HUES6 (cell line): ENCODE data around the gene PHTF1.

Experiments used
- H3K27ac ChIP-seq: 2 replicates; pipeline ENCODE4 v1.7.0; 2013; ENCODE audit warnings: low read depth, mild to moderate bottlenecking, low read length, inconsistent platforms
- H3K27me3 ChIP-seq: 2 replicates; pipeline ENCODE4 v1.6.1; 2013; ENCODE audit warnings: low read length; ENCODE audit not compliant: control insufficient read depth, insufficient read depth
- H3K36me3 ChIP-seq: 2 replicates; pipeline ENCODE4 v1.6.1; 2013; ENCODE audit warnings: low read length; ENCODE audit not compliant: control insufficient read depth, insufficient read depth
- H3K4me1 ChIP-seq: 2 replicates; pipeline ENCODE4 v1.6.1; 2013; ENCODE audit warnings: low read length; ENCODE audit not compliant: control insufficient read depth, insufficient read depth
- H3K4me3 ChIP-seq: 2 replicates; pipeline ENCODE4 v1.5.1; 2013; ENCODE audit warnings: low read depth, low read length
- H3K9ac ChIP-seq: one replicate; pipeline ENCODE4 v1.6.1; 2013; ENCODE audit warnings: mild to moderate bottlenecking, low read length
- H3K9me3 ChIP-seq: 2 replicates; pipeline ENCODE4 v1.6.1; 2013; ENCODE audit warnings: low read depth, low read length; ENCODE audit not compliant: control insufficient read depth, insufficient read depth

PHTF1 gene

DNA sequence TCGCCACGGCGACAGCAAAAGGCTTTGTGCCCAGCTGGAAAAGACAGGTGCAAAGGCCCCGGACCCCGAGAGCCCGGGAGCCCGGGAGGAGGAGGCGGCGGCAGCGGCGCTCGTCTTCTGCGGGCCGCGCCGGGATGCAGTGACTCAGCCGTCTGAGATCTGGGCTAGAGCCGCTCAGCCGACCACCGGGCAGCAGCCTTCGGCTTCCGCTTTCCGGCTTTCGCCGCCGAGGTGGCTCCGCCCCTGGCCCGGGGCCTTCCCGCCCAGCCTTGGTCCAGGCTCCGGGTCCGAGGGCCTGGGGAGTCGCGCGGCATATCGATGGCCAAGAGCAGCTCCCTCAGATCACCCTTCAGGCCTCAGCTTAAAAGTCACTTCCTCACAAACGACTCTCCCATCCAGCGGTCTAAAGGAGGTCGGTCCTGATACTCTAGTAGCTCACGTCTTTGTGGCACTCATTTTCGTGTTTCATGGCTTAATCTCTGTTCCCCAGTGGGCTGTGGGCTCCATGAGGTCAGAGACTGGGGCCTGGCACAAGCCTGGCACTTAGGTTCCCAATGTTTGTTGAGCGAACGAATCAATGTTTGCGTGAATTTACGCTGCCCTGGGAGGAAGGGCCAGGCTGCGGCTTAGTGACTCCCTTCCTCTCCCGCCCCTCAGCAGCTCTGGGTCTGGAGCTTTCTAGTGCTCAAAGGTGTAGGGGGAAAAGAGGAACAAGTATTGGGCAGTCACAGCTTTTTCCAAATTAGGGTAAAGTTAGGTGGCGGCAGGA lies at the start of gene PHTF1:
TSS of gene PHTF1 (minus strand) at position 154 of the 769 bp plus-strand sequence. CDS start 783 bp downstream, outside the sequence.
- H3K4me1 ChIP-seq, result peaks cover 16% of the 10 kb centered on the region
- peaks cover 9% of the 10 kb centered on the region for H3K36me3 ChIP-seq
- no peaks in the 10 kb centered on the region for H3K27me3 ChIP-seq
- H3K9ac ChIP-seq, result peak within 1 kb of the TSS; percentile 91
- H3K27ac ChIP-seq, result peak within 1 kb of the TSS; percentile 85
- no peaks in the 10 kb centered on the region for H3K9me3 ChIP-seq
- peak within 1 kb of the TSS; percentile 88 for H3K4me3 ChIP-seq

DNA sequence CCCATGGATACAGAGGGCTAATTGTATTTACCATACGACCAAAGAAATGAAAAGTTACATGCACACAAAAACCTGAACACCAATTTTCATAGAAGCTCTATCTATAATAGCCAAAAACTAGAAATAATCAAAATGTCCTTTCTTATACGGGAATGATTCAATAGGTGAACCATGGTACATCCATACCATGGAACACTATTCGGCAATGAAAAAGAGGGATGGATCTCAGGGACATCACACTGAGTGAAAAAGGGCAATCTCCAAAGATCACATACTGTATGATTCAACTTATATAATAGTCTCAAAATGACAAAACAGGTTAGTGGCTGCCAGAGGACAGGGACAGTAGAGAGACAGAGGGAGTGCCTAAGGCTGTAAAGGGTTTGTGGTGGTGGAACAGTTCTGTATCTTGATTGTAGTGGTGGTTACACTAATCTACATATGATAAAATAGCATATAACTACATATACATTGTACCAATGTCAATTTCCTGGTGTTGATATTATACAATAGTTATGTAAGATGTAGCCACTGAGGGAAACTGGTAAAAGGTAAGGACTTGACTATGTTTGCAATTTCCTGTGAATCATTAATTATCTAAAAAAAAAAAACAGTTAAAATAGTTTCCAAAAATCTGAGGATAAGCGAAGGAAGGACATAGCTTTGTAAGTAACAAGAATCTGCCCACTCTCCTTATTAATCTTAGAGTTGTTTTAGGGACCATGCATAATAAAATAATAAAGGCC lies 49.3 kb upstream of the PHTF1 start:
- Histone ChIP-seq H3K9ac (no peak overlapping the region), H3K9me3 (no peaks in the 10 kb centered on the region), H3K27me3 (no peaks in the 10 kb centered on the region), H3K4me3 (no peak overlapping the region), H3K27ac (no peak overlapping the region), H3K4me1 (peaks cover 23% of the 10 kb centered on the region), H3K36me3 (0 out of 2 replicates have a peak, but pooled peaks cover 4% of the 10 kb centered on the region)

DNA sequence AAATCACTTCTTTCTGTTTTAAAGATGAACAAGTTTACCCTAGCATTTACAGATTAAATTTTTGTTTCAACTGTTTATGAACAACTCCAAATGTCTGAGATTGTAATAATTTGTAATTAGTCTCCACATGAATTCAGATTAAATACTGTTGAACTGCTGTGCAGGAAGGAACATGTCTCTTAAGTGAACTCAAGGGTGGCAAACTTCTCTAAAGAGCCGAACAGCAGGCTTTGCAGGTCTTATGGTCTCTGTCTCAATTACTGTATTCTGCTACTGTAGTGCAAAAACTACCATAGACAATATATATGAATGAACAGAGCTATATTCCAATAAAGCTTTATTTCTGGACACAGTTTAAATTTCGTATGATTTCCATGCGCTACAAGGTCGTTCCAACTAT lies 46.4 kb upstream of the PHTF1 start:
- peaks cover 17% of the 10 kb centered on the region for H3K4me1 ChIP-seq
- no peak overlapping the region for H3K9ac ChIP-seq
- no peaks in the 10 kb centered on the region for H3K27me3 ChIP-seq

DNA sequence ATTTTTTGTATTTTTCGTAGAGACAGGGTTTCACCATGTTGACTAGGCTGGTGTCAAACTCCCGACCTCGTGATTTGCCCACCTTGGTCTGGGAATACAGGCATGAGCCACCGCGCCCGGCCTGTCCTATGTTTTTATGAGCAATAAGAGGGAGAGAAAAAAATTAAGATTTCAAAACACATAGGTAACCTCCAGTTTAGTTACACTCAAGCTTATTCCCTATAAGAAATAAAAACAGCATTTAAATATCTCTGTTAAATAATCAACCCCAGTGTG lies 45.9 kb upstream of the PHTF1 start:
- H3K27me3 ChIP-seq, result no peaks in the 10 kb centered on the region
- peaks cover 14% of the 10 kb centered on the region for H3K4me1 ChIP-seq
- H3K36me3 ChIP-seq, result 0 out of 2 replicates have a peak, but pooled peaks cover 4% of the 10 kb centered on the region
- no peak overlapping the region for H3K27ac ChIP-seq
- no peaks in the 10 kb centered on the region for H3K9me3 ChIP-seq
- H3K4me3 ChIP-seq, result no peak overlapping the region
- H3K9ac ChIP-seq, result no peak overlapping the region

More for the DNA sequence above, 46.4 kb upstream of the PHTF1 start:
- H3K4me3 ChIP-seq, result no peak overlapping the region
- H3K27ac ChIP-seq, result no peak overlapping the region
- no peaks in the 10 kb centered on the region for H3K9me3 ChIP-seq
- H3K36me3 ChIP-seq, result 0 out of 2 replicates have a peak, but pooled peaks cover 4% of the 10 kb centered on the region

DNA sequence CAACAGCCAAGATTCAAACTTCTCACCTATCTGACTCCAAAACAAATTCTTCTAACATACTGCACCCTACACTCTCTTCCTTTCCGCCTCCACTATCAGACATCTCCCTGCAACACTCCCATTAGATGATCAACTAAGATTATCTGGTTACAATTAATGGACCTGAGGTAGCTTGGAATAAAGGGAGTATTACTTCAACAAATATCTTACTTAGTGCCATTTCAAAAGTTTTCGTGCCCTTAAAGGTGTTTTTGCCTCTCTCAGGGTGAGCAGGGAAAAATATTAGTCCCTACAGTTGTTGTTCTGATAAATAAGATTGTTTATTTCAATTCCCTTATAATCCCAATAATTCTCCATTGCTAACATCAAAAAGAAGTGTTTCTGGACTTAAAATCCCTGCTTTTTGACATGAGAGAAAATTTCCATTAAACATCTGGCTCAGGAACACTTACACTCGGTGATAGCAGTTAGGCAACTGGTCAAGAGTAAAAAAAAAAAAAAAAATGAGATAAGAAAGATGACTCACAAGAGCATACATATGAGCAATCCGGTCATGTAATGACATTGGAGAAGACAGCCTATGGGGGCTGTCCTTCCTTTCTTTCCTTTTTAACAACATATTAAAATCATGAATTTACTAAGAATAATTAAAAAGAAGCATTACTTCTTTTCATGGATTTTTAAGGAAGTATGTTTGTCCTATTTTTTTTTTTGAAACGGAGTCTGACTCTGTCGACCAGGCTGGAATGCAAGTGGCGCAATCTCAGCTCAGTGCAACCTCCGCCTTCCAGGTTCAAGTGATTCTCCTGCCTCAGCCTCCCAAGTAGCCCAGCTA lies 45.4 kb upstream of the PHTF1 start:
- Histone ChIP-seq H3K4me1 (peaks cover 9% of the 10 kb centered on the region), H3K9me3 (no peaks in the 10 kb centered on the region), H3K9ac (no peak overlapping the region)

DNA sequence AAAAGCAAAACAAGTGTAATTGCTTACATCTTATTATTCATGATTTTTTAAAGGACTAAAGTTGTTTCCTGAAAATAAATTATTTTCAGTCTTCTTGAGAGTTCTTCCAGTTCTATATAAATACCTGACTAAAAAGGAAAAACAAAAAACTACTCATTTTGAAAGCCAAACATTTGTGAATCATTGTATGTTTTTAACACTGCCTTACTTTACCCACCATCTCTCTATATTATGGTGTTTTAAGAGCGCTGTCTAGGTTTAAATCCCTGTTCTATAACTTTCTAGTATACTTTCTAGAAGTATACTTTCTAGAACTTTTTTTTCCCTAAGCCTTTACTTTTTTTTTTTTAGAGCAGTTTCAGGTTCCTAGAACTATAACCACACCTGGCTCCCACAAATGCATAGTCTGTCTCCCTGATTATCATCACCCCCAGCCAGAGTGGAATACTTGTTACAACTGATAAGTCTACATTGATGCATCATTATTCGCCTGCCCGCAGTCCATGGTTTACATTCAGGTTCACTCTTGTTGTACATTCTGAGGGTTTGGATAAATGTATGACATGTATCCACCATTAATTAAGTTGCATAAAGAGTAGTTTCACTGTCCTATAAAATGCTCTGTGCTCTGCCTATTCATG lies 43.2 kb upstream of the PHTF1 start:
- Histone ChIP-seq H3K4me3 (no peak overlapping the region), H3K36me3 (peaks cover 7% of the 10 kb centered on the region), H3K9ac (no peak overlapping the region), H3K27ac (no peak overlapping the region), H3K27me3 (no peaks in the 10 kb centered on the region), H3K9me3 (no peaks in the 10 kb centered on the region), H3K4me1 (peaks cover 9% of the 10 kb centered on the region)

More for the DNA sequence above, 45.4 kb upstream of the PHTF1 start:
- no peak overlapping the region for H3K4me3 ChIP-seq
- H3K27me3 ChIP-seq, result no peaks in the 10 kb centered on the region
- H3K27ac ChIP-seq, result no peak overlapping the region
- H3K36me3 ChIP-seq, result 0 out of 2 replicates have a peak, but pooled peaks cover 4% of the 10 kb centered on the region

DNA sequence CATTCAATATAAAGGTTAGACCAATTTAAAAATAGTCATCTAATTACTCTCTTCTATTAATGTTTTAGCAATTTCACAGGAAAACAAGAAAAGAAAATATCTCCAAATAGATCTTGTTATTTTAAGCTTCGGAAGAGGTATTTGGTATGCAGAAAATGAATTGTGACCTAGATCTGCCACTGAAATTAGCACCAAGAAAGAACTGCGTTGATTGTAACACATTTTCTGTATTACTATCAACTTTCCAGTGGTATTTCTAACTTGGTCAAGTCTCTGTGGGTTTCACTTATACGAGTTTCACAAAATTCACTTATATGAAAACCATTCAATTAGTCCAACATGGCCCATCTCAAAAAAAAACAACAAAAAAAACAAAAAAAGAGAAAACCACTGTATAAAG lies 41.2 kb upstream of the PHTF1 start:
- Histone ChIP-seq H3K4me3 (no peak overlapping the region), H3K9me3 (no peaks in the 10 kb centered on the region), H3K27ac (no peak overlapping the region), H3K36me3 (peaks cover 19% of the 10 kb centered on the region), H3K4me1 (peaks cover 9% of the 10 kb centered on the region), H3K27me3 (no peaks in the 10 kb centered on the region), H3K9ac (no peak overlapping the region)

DNA sequence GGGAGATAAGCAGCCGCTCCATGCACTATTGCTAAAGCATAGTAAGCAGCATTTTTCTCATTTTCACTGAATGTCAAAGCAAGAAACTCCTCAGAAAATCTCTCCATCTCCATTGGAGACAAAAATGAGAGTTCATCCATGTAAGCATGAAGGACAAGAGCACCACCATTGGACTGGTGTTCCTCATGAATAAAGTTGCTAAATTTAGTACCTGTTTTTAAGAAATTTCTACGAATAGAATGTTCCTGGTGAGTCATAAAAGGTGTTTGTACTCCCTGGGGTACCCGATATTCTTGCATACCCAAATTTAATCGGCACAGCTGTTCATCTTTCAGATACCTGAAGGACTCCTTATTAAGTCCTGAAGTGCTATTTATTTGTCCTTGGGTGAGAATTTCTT lies 38.2 kb upstream of the PHTF1 start:
- Histone ChIP-seq H3K4me3 (no peak overlapping the region), H3K27me3 (no peaks in the 10 kb centered on the region), H3K27ac (no peak overlapping the region), H3K9ac (no peak overlapping the region), H3K9me3 (no peaks in the 10 kb centered on the region), H3K4me1 (no peaks in the 10 kb centered on the region), H3K36me3 (peaks cover 36% of the 10 kb centered on the region)

DNA sequence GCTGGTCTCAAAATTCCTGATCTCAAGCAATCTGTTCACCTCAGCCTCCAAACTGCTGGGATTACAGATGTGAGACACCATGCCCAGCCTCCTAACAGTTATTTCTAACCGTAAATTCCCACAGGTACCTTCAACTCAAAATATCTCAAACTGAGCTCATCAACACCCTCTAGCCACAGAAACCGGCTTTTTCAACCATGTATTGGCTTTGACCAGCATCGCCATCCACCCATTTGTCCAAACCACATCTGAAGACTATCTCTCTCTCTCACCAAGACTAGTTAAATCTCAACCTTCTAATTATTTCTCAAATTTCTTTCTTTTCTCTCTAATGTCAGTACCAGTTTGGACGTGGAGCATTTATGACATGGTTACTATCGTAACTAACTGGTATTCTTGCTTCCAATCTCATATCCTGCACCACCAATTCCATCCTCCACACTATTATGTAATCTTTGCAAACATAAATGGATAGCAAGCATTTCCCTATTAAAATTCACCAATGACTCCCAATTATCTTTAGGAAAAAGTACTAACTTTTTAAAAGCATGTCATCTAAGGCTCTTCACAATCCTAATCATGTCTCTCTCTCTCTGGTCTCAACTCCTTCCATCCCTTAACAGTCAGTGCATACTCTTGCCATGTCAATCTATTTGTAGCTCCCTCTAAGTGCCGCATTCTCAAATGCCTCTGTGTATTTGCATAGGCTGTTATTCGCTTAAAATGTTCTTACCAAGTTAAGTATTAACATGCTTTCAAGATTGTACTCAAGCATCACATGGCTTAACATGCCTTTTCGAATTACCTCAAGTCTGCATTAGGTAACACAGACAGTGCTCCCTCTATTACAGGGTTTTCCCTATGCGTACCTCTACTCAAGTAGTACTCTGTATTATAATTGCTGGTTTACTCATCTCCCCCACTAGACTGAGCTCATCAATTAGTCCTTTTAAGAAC lies 34.9 kb upstream of the PHTF1 start:
- Histone ChIP-seq H3K4me3 (no peak overlapping the region), H3K27me3 (no peaks in the 10 kb centered on the region), H3K36me3 (peaks cover 36% of the 10 kb centered on the region), H3K27ac (no peak overlapping the region), H3K4me1 (0 out of 2 replicates have a peak, but pooled peaks cover 2% of the 10 kb centered on the region), H3K9me3 (no peaks in the 10 kb centered on the region), H3K9ac (no peak overlapping the region)

DNA sequence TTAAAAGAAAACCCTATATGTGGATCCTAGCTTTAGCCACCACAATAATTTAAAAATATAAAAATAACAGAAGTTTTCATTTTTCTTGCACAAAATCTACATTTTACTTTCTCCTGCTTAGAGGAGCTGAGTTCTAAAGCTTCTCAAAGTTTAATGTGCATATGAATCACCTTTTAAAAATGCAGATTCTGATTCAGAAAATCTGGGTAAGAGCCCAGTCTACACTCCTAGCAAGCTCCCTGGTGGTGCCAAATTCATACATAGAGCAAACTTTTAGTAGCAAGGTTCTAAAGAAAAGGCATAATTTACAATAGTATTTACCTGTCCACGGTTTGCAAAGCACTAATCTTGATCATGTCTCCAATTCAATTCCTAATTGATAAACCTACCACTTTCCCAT lies 33.7 kb upstream of the PHTF1 start:
- H3K9me3 ChIP-seq, result no peaks in the 10 kb centered on the region
- H3K9ac ChIP-seq, result no peak overlapping the region
- H3K27ac ChIP-seq, result no peak overlapping the region
- H3K4me3 ChIP-seq, result no peak overlapping the region
- 0 out of 2 replicates have a peak, but pooled peaks cover 7% of the 10 kb centered on the region for H3K4me1 ChIP-seq
- H3K27me3 ChIP-seq, result no peaks in the 10 kb centered on the region
- peaks cover 34% of the 10 kb centered on the region for H3K36me3 ChIP-seq
